Small intestine (tissue), 7 donors: ENCODE data around the gene BRINP2. TPM values are rescaled to one million over a fixed set of nuclear protein-coding genes. Genes with fewer than 3 reads are reported as not detected.

Experiments
- DNase-seq, 2 donors: peaks; one replicate each; pipeline versions ENCODE4 v3.0.0 to v3.0.0-alpha.2; 2013
- FAIRE-seq: peaks from 2 replicates; lab custom pipeline; 2012; peaks lifted over from hg19 to GRCh38; lab: Jason Lieb, UNC
- H3K27ac ChIP-seq, 3 donors: one replicate each; pipeline ENCODE4 v1.5.1; 2013; ENCODE audit warnings: low read length in 2 of 3, mild to moderate bottlenecking in 2 of 3, control low read depth in 1 of 3, inconsistent platforms in 1 of 3, low read depth in 1 of 3, moderate library complexity in 1 of 3
- H3K27me3 ChIP-seq, 3 donors: one replicate each; pipeline ENCODE4 v1.6.1; 2013; ENCODE audit warnings: low read length in 3 of 3, inconsistent platforms in 1 of 3; ENCODE audit not compliant: control insufficient read depth in 3 of 3, insufficient read depth in 3 of 3
- H3K36me3 ChIP-seq, 3 donors: one replicate each; pipeline ENCODE4 v1.6.1; 2013; ENCODE audit warnings: low read length in 3 of 3, inconsistent platforms in 1 of 3, low read depth in 1 of 3, mild to moderate bottlenecking in 1 of 3, moderate library complexity in 1 of 3; ENCODE audit not compliant: control insufficient read depth in 3 of 3, insufficient read depth in 2 of 3
- H3K4me1 ChIP-seq, 3 donors: one replicate each; pipeline ENCODE4 v1.6.1; 2013; ENCODE audit warnings: low read length in 2 of 3, inconsistent platforms in 1 of 3, low read depth in 1 of 3, mild to moderate bottlenecking in 1 of 3, moderate library complexity in 1 of 3; ENCODE audit not compliant: control insufficient read depth in 3 of 3, insufficient read depth in 2 of 3
- H3K4me3 ChIP-seq, 3 donors: one replicate each; pipeline ENCODE4 v1.5.1; 2013; ENCODE audit warnings: low read length in 3 of 3, control low read depth in 1 of 3, inconsistent platforms in 1 of 3, low read depth in 1 of 3, mild to moderate bottlenecking in 1 of 3, moderate library complexity in 1 of 3
- H3K9me3 ChIP-seq, 2 donors: one replicate each; pipeline ENCODE4 v1.6.1; 2013; ENCODE audit warnings: low read depth in 1 of 2, low read length in 1 of 2; ENCODE audit not compliant: control insufficient read depth in 2 of 2, insufficient read depth in 1 of 2
- WGBS, 3 donors: extraction: QIAGEN DNeasy Blood & Tissue Kit; methylation state at CpG; one replicate each; pipeline ENCODE4 v1.1.7; 2013; 5-methylcytosine and 5-hydroxymethylcytosine counted together
- polyA plus RNA-seq, 4 donors: library from polyadenylated mRNA; stranded (reverse) in 3 of 4; unstranded in 1 of 4; fragments of 200-250 nt in 3 of 4; fragments of 120-200 nt in 1 of 4; gene quantifications; one replicate each; pipeline versions ENCODE4 v1.2.1 to v1.2.3, GENCODE V29; 2013
- donor health status: healthy with polysubstance abuse.
- donor health status: control.
- donor health status: control.
- donor health status: Bipolar disorder and iron deficiency.
- donor health status: healthy.

The BRINP2 gene
- polyA plus RNA-seq, 4 donors = 0.04 to 0.27 (median 0.16) TPM; not detected in 1

DNA sequence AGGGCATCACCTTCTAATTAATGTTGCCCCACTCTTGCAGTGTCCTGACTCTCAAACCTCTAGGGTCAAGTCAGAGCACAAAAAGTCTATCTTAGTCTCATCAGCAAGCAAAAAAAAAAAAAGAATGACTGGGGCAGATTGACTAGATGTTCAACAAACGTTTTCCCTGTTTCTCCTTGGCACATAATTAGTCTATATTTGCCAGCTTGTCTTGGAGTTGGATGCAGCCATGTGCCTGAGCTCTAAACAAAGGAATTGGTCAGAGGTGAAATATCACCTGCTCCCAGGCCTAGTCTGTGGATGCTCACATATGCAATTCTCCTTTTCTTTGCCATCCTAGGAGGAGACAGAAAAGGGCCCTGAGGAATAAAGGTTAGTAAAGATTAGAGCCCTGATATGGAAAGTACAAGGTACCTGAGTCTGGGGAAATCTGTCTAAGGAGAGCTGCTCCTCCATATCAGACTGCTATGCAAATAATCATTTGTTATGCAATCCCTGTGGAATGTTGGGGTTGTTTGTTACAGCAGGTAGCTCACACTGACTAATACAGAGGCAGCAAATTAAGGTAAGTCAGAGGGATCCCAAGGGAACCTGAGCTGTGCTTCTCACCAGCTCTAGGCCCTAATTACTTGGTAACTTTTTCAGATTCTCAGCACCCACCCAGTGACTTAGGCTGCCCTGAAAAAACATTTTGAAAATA lies 130.8 kb downstream of the BRINP2 start:
- FAIRE-seq = no peak
- Histone ChIP-seq H3K9me3 (peaks cover 0 to 5% of the 10 kb centered on the region in 2 donors), H3K36me3 (no peaks in the 10 kb centered on the region), H3K4me1 (no peaks in the 10 kb centered on the region), H3K4me3 (no peak overlapping the region), H3K27me3 (peaks cover 0 to 16% (median 0%) of the 10 kb centered on the region in 3 donors), H3K27ac (no peak overlapping the region)
- no peak for DNase-seq
- 4 to 21% (median 13%) methylated on average over 1 of the region's 1 CpG for WGBS, 3 donors

DNA sequence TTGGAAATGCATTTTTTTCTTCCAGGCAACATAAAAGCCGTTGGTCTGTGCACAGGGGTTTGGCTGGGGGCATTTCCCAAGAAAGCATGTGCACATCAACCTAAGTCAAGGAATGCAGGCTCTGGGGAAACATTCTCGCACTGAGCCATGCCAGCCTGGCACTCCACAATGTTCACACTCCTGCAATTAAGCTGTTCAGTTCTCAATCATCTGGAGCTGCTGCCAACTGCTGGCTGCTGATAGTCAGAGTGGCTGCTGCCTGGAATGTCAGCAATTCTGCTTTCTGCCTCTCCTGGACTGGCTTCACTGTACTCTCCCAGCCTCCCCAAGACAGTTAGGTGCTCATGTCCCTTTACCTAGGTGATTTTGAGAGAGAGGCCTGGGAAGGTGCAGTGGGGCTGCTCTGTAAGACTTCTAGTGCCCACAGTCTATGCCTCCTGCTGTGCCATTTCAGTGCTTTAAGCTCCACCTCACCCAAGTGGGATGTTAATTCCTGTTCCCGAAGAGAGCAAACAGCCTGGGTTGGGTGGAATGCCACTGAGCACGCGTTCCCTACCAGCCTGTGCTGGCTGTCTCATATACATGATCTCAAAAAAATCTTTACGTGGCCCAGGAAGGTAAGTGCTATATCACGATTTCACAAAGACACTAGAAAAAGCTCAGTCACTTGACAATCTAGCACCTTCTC lies 131.7 kb downstream of the BRINP2 start:
- WGBS, 3 donors = 59 to 69% (median 67%) methylated on average over 7 of the region's 7 CpGs
- H3K36me3 ChIP-seq = no peaks in the 10 kb centered on the region
- H3K27me3 ChIP-seq = peaks cover 0 to 16% (median 0%) of the 10 kb centered on the region in 3 donors
- no peak for FAIRE-seq
- H3K4me1 ChIP-seq = no peaks in the 10 kb centered on the region
- H3K9me3 ChIP-seq = peaks cover 0 to 5% of the 10 kb centered on the region in 2 donors
- no peak for DNase-seq
- H3K4me3 ChIP-seq = no peak overlapping the region
- no peak overlapping the region for H3K27ac ChIP-seq

DNA sequence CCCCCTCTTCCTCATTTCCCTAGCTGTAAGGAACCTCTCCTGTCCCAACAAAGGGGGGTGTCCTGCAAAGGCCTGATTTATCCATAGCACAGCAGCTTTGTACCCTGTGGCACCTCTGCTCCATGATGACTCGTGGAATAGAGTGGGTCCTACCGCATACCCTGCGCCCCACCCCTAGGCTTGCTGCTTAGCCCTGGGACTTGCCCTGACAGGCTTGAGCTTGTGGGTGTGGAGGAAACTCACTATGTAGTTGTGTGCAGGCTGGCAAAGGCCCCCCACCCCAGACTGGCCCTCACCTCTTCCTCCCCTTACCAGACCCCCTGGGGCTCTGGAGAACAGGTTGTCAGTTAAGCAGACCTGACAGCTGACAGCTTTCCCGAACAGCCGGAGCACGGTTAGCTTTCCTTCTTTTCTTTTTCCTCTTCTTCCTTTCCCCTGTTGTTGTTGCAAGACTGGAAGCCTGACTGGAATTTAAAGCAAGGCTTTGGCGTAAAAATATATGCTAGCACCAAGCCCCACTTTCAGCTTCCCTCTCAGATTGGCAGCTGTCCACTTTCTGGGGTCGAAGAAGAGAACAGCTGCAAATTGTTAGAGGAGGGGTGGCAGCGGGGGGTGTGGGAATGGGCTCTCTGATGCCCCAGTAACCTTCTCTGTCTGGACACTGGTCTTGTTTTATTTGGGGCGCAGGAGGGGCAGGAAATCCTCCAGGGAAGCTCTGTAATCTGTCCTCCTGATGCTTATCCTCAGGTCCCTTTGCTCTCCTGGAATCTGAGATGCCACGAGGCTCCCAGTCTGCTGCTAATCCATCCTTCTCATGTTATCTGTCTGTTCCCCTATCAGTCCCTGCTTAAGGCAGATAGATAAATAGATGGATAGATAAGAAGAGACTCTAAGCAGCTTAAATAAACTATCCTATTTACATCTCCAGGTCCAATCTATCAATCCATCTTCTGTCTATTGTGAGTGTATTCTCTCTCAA lies 134.6 kb downstream of the BRINP2 start:
- no peak for DNase-seq
- H3K27me3 ChIP-seq = peaks cover 0 to 16% (median 0%) of the 10 kb centered on the region in 3 donors
- no peak overlapping the region for H3K4me3 ChIP-seq
- no peaks in the 10 kb centered on the region for H3K4me1 ChIP-seq
- no peaks in the 10 kb centered on the region for H3K36me3 ChIP-seq
- H3K9me3 ChIP-seq = peaks cover 0 to 5% of the 10 kb centered on the region in 2 donors
- H3K27ac ChIP-seq = no peak overlapping the region
- 47 to 61% (median 55%) methylated on average over 11 of the region's 11 CpGs for WGBS, 3 donors
- FAIRE-seq = no peak

DNA sequence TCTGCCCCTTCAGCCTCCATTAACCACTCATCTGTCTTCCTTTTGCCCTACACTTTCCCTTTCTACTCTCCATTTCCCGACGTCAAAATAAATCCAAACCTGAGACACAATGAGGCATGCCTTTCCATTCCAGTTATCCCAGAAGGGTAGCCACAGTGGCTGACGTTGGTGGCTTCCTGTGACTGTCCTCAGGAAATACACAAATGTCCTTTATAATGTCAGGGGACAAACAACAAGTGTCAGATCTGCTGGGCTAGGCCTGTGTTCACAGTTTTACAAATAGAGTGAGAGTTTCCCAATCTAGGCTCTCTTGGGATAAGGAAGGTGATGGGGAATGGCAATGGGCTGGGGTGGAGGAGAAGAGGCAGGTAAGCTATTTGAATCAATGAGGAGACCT lies 135.3 kb downstream of the BRINP2 start:
- Histone ChIP-seq H3K4me1 (no peaks in the 10 kb centered on the region), H3K27ac (no peak overlapping the region), H3K27me3 (peaks cover 0 to 16% (median 0%) of the 10 kb centered on the region in 3 donors), H3K9me3 (peaks cover 0 to 5% of the 10 kb centered on the region in 2 donors), H3K36me3 (no peaks in the 10 kb centered on the region), H3K4me3 (no peak overlapping the region)
- no peak for DNase-seq
- WGBS, 3 donors = 11 to 17% (median 16%) methylated on average over 3 of the region's 3 CpGs
- no peak for FAIRE-seq

DNA sequence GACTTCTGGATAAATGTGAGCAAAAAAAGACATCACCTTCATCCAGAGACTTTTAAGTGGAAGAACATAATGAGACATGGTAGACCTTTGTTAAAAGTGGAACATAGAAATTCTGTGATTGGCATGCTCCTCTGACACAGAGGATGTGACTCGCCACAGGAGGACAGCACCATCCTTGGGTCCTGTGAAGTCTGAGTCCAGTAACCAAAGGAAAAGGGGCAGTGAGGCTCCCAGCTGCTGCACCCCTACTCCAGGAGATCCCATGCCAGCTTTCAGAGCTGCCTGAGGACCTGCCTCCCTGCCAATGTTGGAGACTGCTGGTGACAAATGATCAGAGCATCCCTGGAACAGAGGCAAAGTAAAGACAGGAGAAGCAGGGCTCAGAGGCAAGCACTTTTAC lies 136.2 kb downstream of the BRINP2 start:
- Histone ChIP-seq H3K9me3 (peaks cover 0 to 3% of the 10 kb centered on the region in 2 donors), H3K27ac (no peak overlapping the region), H3K4me1 (no peaks in the 10 kb centered on the region), H3K4me3 (no peak overlapping the region), H3K36me3 (no peaks in the 10 kb centered on the region), H3K27me3 (peaks cover 0 to 16% (median 0%) of the 10 kb centered on the region in 3 donors)
- 71 to 89% (median 74%) methylated on average over 1 of the region's 1 CpG for WGBS, 3 donors
- DNase-seq = no peak
- FAIRE-seq = no peak

DNA sequence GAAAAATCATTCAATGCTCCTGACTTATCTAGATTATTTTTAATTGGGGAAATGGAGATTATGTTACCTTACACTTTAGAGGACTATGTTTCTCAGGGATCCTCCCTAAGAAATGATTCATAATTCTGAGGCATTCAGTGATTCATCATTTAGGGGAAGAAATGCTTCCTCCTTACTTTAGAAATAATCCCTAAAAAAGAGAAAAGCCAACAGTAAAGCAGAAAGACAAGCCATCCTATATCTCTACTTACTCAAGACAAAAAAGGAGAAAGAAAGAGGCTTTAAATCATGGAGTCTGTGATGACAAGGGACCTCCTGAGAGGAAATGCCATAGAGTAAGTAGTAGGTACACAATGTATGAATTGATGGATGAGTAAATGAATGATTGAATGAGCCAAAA lies 137.0 kb downstream of the BRINP2 start:
- Histone ChIP-seq H3K27me3 (peaks cover 0 to 12% (median 0%) of the 10 kb centered on the region in 3 donors), H3K9me3 (no peaks in the 10 kb centered on the region), H3K27ac (no peak overlapping the region), H3K4me1 (no peaks in the 10 kb centered on the region), H3K36me3 (no peaks in the 10 kb centered on the region), H3K4me3 (no peak overlapping the region)
- DNase-seq = no peak
- FAIRE-seq = no peak

GRCh38 chr1:177309880-177310279 lies 139.1 kb downstream of the BRINP2 start:
- H3K4me1 ChIP-seq = no peaks in the 10 kb centered on the region
- DNase-seq = no peak
- peaks cover 0 to 7% (median 0%) of the 10 kb centered on the region in 3 donors for H3K27me3 ChIP-seq
- no peaks in the 10 kb centered on the region for H3K9me3 ChIP-seq
- WGBS, 3 donors = 69 to 79% (median 77%) methylated on average over 2 of the region's 2 CpGs
- no peak overlapping the region for H3K27ac ChIP-seq
- no peak for FAIRE-seq
- no peak overlapping the region for H3K4me3 ChIP-seq
- no peaks in the 10 kb centered on the region for H3K36me3 ChIP-seq

- no peaks in the 10 kb centered on the region for H3K36me3 ChIP-seq
- WGBS, 3 donors = 84 to 95% (median 94%) methylated on average over 1 of the region's 1 CpG
- DNase-seq (no peak), FAIRE-seq (no peak)
- no peaks in the 10 kb centered on the region for H3K4me1 ChIP-seq
- H3K27me3 ChIP-seq = peaks cover 0 to 6% (median 0%) of the 10 kb centered on the region in 3 donors
- H3K9me3 ChIP-seq = no peaks in the 10 kb centered on the region
- no peak overlapping the region for H3K27ac ChIP-seq
- H3K4me3 ChIP-seq = no peak overlapping the region
These were observed 139.6 kb downstream of the BRINP2 start for GRCh38 chr1:177310326-177310725.
